Lower lobe of right lung (tissue), 2 donors: ENCODE results near the gene MYO1E. TPM values are rescaled to one million over a fixed set of nuclear protein-coding genes. Genes with fewer than 3 reads are reported as not detected.

Source experiments
- ATAC-seq, 2 donors: fragments of 200-7000 bp; cut with Tn5 transposase; one replicate each; pipeline ENCODE4 v1.9.1; 2020 to 2022; ENCODE audit warnings: mild to moderate bottlenecking in 2 of 2, moderate library complexity in 2 of 2
- DNase-seq: peaks from one replicate; pipeline ENCODE4 v3.0.0-alpha.2; 2020
- H3K27ac ChIP-seq: fragments of 200-600 bp; one replicate; pipeline ENCODE4 v1.8.0; 2022
- H3K27me3 ChIP-seq: fragments of 200-600 bp; one replicate; pipeline ENCODE4 v1.8.0; 2022; ENCODE audit warnings: low read depth
- H3K36me3 ChIP-seq: fragments of 200-600 bp; one replicate; pipeline ENCODE4 v1.8.0; 2022; ENCODE audit warnings: mild to moderate bottlenecking
- H3K4me1 ChIP-seq: fragments of 200-600 bp; one replicate; pipeline ENCODE4 v1.8.0; 2022
- H3K4me3 ChIP-seq: fragments of 200-600 bp; one replicate; pipeline ENCODE4 v1.8.0; 2022; ENCODE audit warnings: mild to moderate bottlenecking
- H3K9me3 ChIP-seq: fragments of 200-600 bp; one replicate; pipeline ENCODE4 v1.8.0; 2022
- CTCF ChIP-seq: fragments of 200-600 bp; IDR thresholded peaks from one replicate; pipeline ENCODE4 v1.8.0; 2022; ENCODE audit warnings: antibody characterized with exemption, mild to moderate bottlenecking
- intact Hi-C: fragments of 100-400 bp; cut with DNase I; formaldehyde crosslinking; loops from one replicate; pipeline ENCODE4 v1.11.0; 2022
- total RNA-seq: library from RNA; stranded (reverse); fragmentation: NEBNext Ultra II Directional; extraction: Animal tissue kit (Norgen Biotek cat#: 25700); gene quantifications from one replicate; pipeline ENCODE4 v1.2.1, GENCODE V29; 2021
- donor health status: DM: no; HTN: yes; CAD: no; lungs with severe emphysema.

MYO1E gene
- total RNA-seq, 1 donor from 2014 or later = 59.4 TPM

DNA sequence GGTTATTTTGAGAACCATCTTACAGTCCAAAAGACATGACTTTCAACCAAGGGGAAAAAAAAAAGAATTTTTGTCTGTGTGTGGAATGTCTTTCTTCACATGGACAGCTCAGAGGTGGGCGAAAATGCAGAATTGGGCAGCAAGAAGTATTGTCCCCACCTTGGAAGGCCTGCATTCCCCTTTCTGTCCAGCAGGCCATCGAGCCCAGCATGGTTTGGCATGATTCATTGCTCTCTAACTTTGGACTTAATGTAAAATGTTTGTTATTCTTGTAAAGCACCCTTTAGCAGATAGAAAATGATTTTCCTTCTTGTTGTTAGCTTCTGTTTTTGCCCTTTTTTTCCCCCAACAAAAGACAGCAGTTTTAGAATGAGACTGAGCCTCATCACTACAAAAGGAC lies 12.4 kb downstream of the MYO1E start:
- intact Hi-C loops = no loop called here

GRCh38 chr15:59355730-59356129 lies 16.9 kb downstream of the MYO1E start:
- Histone ChIP-seq H3K4me1 (peaks cover 23% of the 10 kb centered on the region), H3K4me3 (no peak overlapping the region), H3K27ac (no peak overlapping the region), H3K9me3 (no peaks in the 10 kb centered on the region), H3K27me3 (no peaks in the 10 kb centered on the region), H3K36me3 (no peaks in the 10 kb centered on the region)
- intact Hi-C loops = no loop called here
- TF ChIP-seq CTCF = no peak
- ATAC-seq (no peak), DNase-seq (no peak)

More for the DNA sequence above, 12.4 kb downstream of the MYO1E start:
- TF ChIP-seq CTCF = no peak
- Histone ChIP-seq H3K27ac (no peak overlapping the region), H3K27me3 (no peaks in the 10 kb centered on the region), H3K4me3 (no peak overlapping the region), H3K9me3 (no peaks in the 10 kb centered on the region), H3K36me3 (no peaks in the 10 kb centered on the region), H3K4me1 (peaks cover 3% of the 10 kb centered on the region)
- ATAC-seq (no peak), DNase-seq (no peak)

DNA sequence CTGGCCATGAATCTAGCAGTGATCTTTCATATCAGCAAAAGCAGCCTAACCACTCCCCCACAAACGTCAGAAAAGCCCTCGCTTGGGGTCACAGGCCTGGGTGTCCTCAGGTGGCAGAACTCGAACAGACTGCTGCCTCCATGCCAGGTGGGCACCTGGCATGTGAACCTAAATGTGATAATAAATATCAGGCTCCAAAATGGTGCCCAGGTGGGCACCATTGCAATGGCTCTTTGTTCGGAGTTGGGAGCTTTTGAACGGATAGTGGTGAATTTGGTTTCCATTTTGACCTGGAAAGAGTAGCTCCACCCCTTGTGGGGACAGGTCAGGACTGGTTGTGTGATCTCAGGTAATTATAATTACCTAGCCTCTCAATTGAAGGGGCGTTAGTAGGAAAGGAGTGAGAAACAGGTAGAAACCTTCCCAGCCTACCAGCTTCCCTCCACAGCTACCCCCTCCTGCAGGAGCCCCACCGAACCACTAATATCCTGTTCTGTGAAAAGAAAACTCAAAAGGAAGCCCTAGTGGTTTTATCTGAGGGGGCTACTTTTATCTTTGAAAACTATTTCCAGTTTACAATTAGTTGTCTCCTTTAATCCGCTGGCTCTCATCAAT lies 18.1 kb downstream of the MYO1E start:
- no peak overlapping the region for H3K4me3 ChIP-seq
- H3K9me3 ChIP-seq = no peaks in the 10 kb centered on the region
- no peak for TF ChIP-seq CTCF
- no peaks in the 10 kb centered on the region for H3K36me3 ChIP-seq
- DNase-seq = no peak
- no peaks in the 10 kb centered on the region for H3K27me3 ChIP-seq
- no peak for ATAC-seq
- H3K27ac ChIP-seq = no peak overlapping the region
- H3K4me1 ChIP-seq = peaks cover 35% of the 10 kb centered on the region
- intact Hi-C loops = no loop called here

- peaks cover 39% of the 10 kb centered on the region for H3K4me1 ChIP-seq
- intact Hi-C loops = no loop called here
- DNase-seq = no peak
- no peaks in the 10 kb centered on the region for H3K36me3 ChIP-seq
- no peak overlapping the region for H3K4me3 ChIP-seq
- ATAC-seq = no peak
- no peak for TF ChIP-seq CTCF
- no peaks in the 10 kb centered on the region for H3K9me3 ChIP-seq
- no peaks in the 10 kb centered on the region for H3K27me3 ChIP-seq
- H3K27ac ChIP-seq = no peak overlapping the region
These were observed 18.7 kb downstream of the MYO1E start for GRCh38 chr15:59353994-59354416.

GRCh38 chr15:59352683-59353082 lies 20.0 kb downstream of the MYO1E start:
- Histone ChIP-seq H3K27me3 (no peaks in the 10 kb centered on the region), H3K27ac (no peak overlapping the region), H3K9me3 (no peaks in the 10 kb centered on the region), H3K4me1 (peaks cover 39% of the 10 kb centered on the region), H3K4me3 (no peak overlapping the region), H3K36me3 (no peaks in the 10 kb centered on the region)
- no peak for ATAC-seq
- TF ChIP-seq CTCF = no peak
- intact Hi-C loops = no loop called here
- no peak for DNase-seq
